Measurements from ENCODE around the gene CNTNAP2. TPM values are rescaled to one million over a fixed set of nuclear protein-coding genes. Genes with fewer than 3 reads are reported as not detected.
A peak's percentile ranks its signal among the peaks of the same experiment; 100 is the strongest.

CNTNAP2 gene
- total and polyA plus RNA-seq, 4 experiments from 2014 or later: 0.19 to 0.50 (median 0.20) TPM; not detected in 1

DNA sequence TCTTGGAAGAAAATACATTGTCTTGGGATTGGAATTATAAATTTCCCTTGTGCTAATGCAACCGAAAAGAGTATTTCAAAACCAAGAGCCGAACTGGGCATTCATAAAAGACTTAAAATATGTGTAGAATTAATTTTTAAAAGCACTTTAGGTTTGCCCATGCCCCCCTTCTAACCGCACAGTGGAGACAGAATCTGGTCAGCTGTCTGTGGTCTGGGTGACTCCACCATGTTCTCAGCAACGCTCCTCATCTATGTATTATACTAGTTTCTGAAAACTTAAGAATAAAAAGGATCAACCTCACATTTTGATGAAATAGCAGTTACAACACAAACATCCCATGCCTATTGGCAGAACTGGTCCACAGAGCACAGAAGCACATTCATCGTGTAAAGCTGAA lies 2281.4 kb downstream of the CNTNAP2 start:
- H3K27me3 Mint-ChIP-seq: peaks cover 32% of the 10 kb centered on the region in 2 donors
- intact Hi-C loops (cut with micrococcal nuclease): no loop called here
- CTCF ChIA-PET (ENCODE audit: partially characterized antibody): no interaction called here
- Histone ChIP-seq H3K4me1 (ENCODE audit: insufficient read depth, low read length) (no peaks in the 10 kb centered on the region), H3K4me3 (ENCODE audit: low read length in 2 of 2) (no peak overlapping the region), H3K27me3 (ENCODE audit: insufficient read depth, low read length) (no peaks in the 10 kb centered on the region), H3K36me3 (ENCODE audit: insufficient read depth, low read length) (no peaks in the 10 kb centered on the region), H3K9me3 (ENCODE audit: control insufficient read depth in 1 of 2, low read length in 2 of 2) (no peaks in the 10 kb centered on the region), H3K27ac (ENCODE audit: low read depth, low read length) (no peak overlapping the region)
- H3K4me1 Mint-ChIP-seq: peaks cover 0 to 6% (median 0%) of the 10 kb centered on the region in 4 donors
- no peak for DNase-seq
- H3K36me3 Mint-ChIP-seq: no peaks in the 10 kb centered on the region
- H3K4me3 Mint-ChIP-seq: no peak overlapping the region
- H3K27ac Mint-ChIP-seq: no peak overlapping the region
- POLR2A ChIA-PET (ENCODE audit: partially characterized antibody): no interaction called here
- H3K9me3 Mint-ChIP-seq: no peaks in the 10 kb centered on the region

GRCh38 chr7:148398844-148399365 lies 2282.3 kb downstream of the CNTNAP2 start:
- Mint-ChIP-seq H3K4me3 (no peak overlapping the region), H3K4me1 (peaks cover 0 to 6% (median 0%) of the 10 kb centered on the region in 4 donors), H3K27me3 (peaks cover 33 to 35% of the 10 kb centered on the region in 2 donors), H3K9me3 (no peaks in the 10 kb centered on the region), H3K27ac (no peak overlapping the region), H3K36me3 (no peaks in the 10 kb centered on the region)
- Histone ChIP-seq H3K27me3 (ENCODE audit: insufficient read depth, low read length) (no peaks in the 10 kb centered on the region), H3K4me1 (ENCODE audit: insufficient read depth, low read length) (no peaks in the 10 kb centered on the region), H3K27ac (ENCODE audit: low read depth, low read length) (no peak overlapping the region), H3K4me3 (ENCODE audit: low read length in 2 of 2) (no peak overlapping the region), H3K9me3 (ENCODE audit: control insufficient read depth in 1 of 2, low read length in 2 of 2) (no peaks in the 10 kb centered on the region), H3K36me3 (ENCODE audit: insufficient read depth, low read length) (no peaks in the 10 kb centered on the region)
- intact Hi-C loops (cut with micrococcal nuclease): no loop called here
- POLR2A ChIA-PET (ENCODE audit: partially characterized antibody): no interaction called here
- CTCF ChIA-PET (ENCODE audit: partially characterized antibody): no interaction called here
- no peak for DNase-seq

- peaks cover 0 to 6% (median 0%) of the 10 kb centered on the region in 4 donors for H3K4me1 Mint-ChIP-seq
- no peak overlapping the region for H3K27ac ChIP-seq (ENCODE audit: low read depth, low read length)
- H3K27me3 ChIP-seq (ENCODE audit: insufficient read depth, low read length): no peaks in the 10 kb centered on the region
- H3K4me3 ChIP-seq (ENCODE audit: low read length in 2 of 2): no peak overlapping the region
- H3K9me3 ChIP-seq (ENCODE audit: control insufficient read depth in 1 of 2, low read length in 2 of 2): no peaks in the 10 kb centered on the region
- H3K36me3 ChIP-seq (ENCODE audit: insufficient read depth, low read length): no peaks in the 10 kb centered on the region
- H3K27ac Mint-ChIP-seq: no peak overlapping the region
- no peaks in the 10 kb centered on the region for H3K9me3 Mint-ChIP-seq
- POLR2A ChIA-PET (ENCODE audit: partially characterized antibody): no interaction called here
- peak overlapping the region in 1 of 8 donors; percentile 48 for H3K4me3 Mint-ChIP-seq
- peaks cover 36 to 42% of the 10 kb centered on the region in 2 donors for H3K27me3 Mint-ChIP-seq
- H3K4me1 ChIP-seq (ENCODE audit: insufficient read depth, low read length): no peaks in the 10 kb centered on the region
- CTCF ChIA-PET (ENCODE audit: partially characterized antibody): no interaction called here
- intact Hi-C loops (cut with micrococcal nuclease): no loop called here
- no peak for DNase-seq
- no peaks in the 10 kb centered on the region for H3K36me3 Mint-ChIP-seq
Measured at GRCh38 chr7:148400101-148400500, 2283.5 kb downstream of the CNTNAP2 start.

DNA sequence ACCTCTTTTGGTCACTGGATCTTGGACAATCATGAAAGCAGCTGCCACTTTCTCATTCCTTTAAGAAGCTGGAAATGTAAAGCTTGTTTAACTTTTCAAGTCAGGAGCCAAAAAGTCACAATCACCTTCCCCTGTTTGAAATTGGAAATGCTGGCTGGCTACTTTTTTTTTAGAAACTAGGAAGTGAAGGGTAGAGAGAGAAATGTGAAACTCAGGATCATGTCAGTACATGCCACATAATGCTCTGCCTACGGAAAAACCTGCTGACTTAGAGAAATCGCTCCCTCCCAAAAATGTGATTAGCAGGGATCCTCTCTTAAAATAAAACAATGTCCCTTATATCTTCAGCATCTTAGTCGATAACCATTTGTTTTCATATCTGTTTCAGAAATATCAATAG lies 2285.6 kb downstream of the CNTNAP2 start:
- POLR2A ChIA-PET (ENCODE audit: partially characterized antibody): no interaction called here
- H3K27ac Mint-ChIP-seq: no peak overlapping the region

DNA sequence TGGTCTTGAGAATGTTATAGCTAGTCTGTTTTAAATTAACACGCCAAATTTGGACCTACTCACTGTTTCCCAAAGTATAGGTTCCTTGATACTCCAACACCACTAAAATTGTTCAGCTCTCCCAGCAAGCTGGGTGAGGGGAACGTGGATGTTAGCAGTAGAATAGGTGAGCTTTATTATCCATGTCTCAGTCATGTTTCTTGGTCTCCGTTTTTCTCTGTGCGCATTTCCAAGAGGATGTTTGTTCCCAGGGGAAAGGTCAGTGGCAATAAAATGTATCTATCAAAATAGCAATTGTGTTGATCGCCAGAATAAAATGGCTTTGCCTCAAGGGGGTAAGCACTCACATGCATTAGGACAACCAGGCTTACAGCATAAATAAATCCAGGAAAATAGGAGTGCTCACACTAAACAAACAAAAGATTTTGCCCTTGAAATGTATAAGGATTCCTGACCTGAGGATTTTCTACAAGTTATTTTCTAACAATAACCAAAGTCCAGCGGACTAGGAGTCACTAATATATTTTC lies 2286.9 kb downstream of the CNTNAP2 start:
- no peaks in the 10 kb centered on the region for H3K36me3 ChIP-seq (ENCODE audit: insufficient read depth, low read length)
- no peaks in the 10 kb centered on the region for H3K4me1 ChIP-seq (ENCODE audit: insufficient read depth, low read length)
- H3K27me3 ChIP-seq (ENCODE audit: insufficient read depth, low read length): no peaks in the 10 kb centered on the region
- intact Hi-C loops (cut with micrococcal nuclease): no loop called here
- H3K4me1 Mint-ChIP-seq: peaks cover 0 to 6% (median 0%) of the 10 kb centered on the region in 4 donors
- H3K27ac Mint-ChIP-seq: no peak overlapping the region
- DNase-seq: no peak
- no peaks in the 10 kb centered on the region for H3K9me3 ChIP-seq (ENCODE audit: control insufficient read depth in 1 of 2, low read length in 2 of 2)
- H3K27ac ChIP-seq (ENCODE audit: low read depth, low read length): no peak overlapping the region
- H3K9me3 Mint-ChIP-seq: peaks cover 0 to 2% (median 0%) of the 10 kb centered on the region in 8 donors
- no peak overlapping the region for H3K4me3 Mint-ChIP-seq
- no peak overlapping the region for H3K4me3 ChIP-seq (ENCODE audit: low read length in 2 of 2)
- H3K27me3 Mint-ChIP-seq: peaks cover 22 to 40% of the 10 kb centered on the region in 2 donors
- H3K36me3 Mint-ChIP-seq: no peaks in the 10 kb centered on the region
- POLR2A ChIA-PET (ENCODE audit: partially characterized antibody): no interaction called here
- CTCF ChIA-PET (ENCODE audit: partially characterized antibody): no interaction called here

More for the DNA sequence above, 2285.6 kb downstream of the CNTNAP2 start:
- H3K4me1 Mint-ChIP-seq: peaks cover 0 to 6% (median 0%) of the 10 kb centered on the region in 4 donors
- H3K36me3 ChIP-seq (ENCODE audit: insufficient read depth, low read length): no peaks in the 10 kb centered on the region
- H3K27me3 Mint-ChIP-seq: peaks cover 28 to 39% of the 10 kb centered on the region in 2 donors
- no peaks in the 10 kb centered on the region for H3K36me3 Mint-ChIP-seq
- H3K4me3 Mint-ChIP-seq: no peak overlapping the region
- H3K4me3 ChIP-seq (ENCODE audit: low read length in 2 of 2): no peak overlapping the region
- no peaks in the 10 kb centered on the region for H3K9me3 ChIP-seq (ENCODE audit: control insufficient read depth in 1 of 2, low read length in 2 of 2)
- intact Hi-C loops (cut with micrococcal nuclease): no loop called here
- H3K9me3 Mint-ChIP-seq: no peaks in the 10 kb centered on the region
- H3K4me1 ChIP-seq (ENCODE audit: insufficient read depth, low read length): no peaks in the 10 kb centered on the region
- H3K27me3 ChIP-seq (ENCODE audit: insufficient read depth, low read length): no peaks in the 10 kb centered on the region
- DNase-seq: no peak
- no peak overlapping the region for H3K27ac ChIP-seq (ENCODE audit: low read depth, low read length)
- CTCF ChIA-PET (ENCODE audit: partially characterized antibody): no interaction called here

GRCh38 chr7:148408307-148408706 lies 2291.7 kb downstream of the CNTNAP2 start:
- no peaks in the 10 kb centered on the region for H3K36me3 ChIP-seq (ENCODE audit: insufficient read depth, low read length)
- Mint-ChIP-seq H3K36me3 (no peaks in the 10 kb centered on the region), H3K4me1 (no peaks in the 10 kb centered on the region), H3K27ac (no peak overlapping the region), H3K27me3 (peaks cover 7 to 14% of the 10 kb centered on the region in 2 donors), H3K9me3 (peaks cover 0 to 2% (median 0%) of the 10 kb centered on the region in 8 donors), H3K4me3 (no peak overlapping the region)
- H3K4me3 ChIP-seq (ENCODE audit: low read length in 2 of 2): no peak overlapping the region
- no peaks in the 10 kb centered on the region for H3K4me1 ChIP-seq (ENCODE audit: insufficient read depth, low read length)
- H3K27me3 ChIP-seq (ENCODE audit: insufficient read depth, low read length): no peaks in the 10 kb centered on the region
- POLR2A ChIA-PET (ENCODE audit: partially characterized antibody): no interaction called here
- no peak for DNase-seq
- H3K27ac ChIP-seq (ENCODE audit: low read depth, low read length): no peak overlapping the region
- CTCF ChIA-PET (ENCODE audit: partially characterized antibody): interaction anchor here (1.0 kb wide), 1 partner anchor 25 kb away, joined by 3 read pairs; no protein-coding TSS in a partner anchor
- no peaks in the 10 kb centered on the region for H3K9me3 ChIP-seq (ENCODE audit: control insufficient read depth in 1 of 2, low read length in 2 of 2)
- intact Hi-C loops (cut with micrococcal nuclease): no loop called here

DNA sequence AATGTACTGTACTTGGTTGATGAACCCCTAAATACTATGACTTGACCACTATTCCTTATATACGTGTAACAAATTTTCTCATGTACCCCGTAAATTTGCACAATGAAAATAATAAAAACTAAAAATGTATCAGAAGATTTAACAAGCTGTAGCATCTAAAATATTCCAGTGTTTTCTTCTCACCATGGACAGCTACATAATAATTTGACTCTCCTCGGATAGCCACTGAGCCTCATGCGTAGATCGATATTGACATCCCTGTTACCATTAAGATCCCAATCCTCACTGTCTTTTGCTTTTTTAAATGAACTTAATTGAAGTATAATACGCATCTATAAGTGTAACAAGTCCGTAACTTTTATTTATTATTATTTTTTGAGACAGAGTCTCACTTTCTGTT lies 2294.3 kb downstream of the CNTNAP2 start:
- Mint-ChIP-seq H3K9me3 (peaks cover 0 to 4% (median 0%) of the 10 kb centered on the region in 8 donors), H3K4me3 (no peak overlapping the region), H3K27ac (no peak overlapping the region), H3K36me3 (no peaks in the 10 kb centered on the region), H3K4me1 (no peaks in the 10 kb centered on the region), H3K27me3 (peaks cover 4 to 7% of the 10 kb centered on the region in 2 donors)
- H3K9me3 ChIP-seq (ENCODE audit: control insufficient read depth in 1 of 2, low read length in 2 of 2): no peaks in the 10 kb centered on the region
- no peaks in the 10 kb centered on the region for H3K36me3 ChIP-seq (ENCODE audit: insufficient read depth, low read length)
- no peaks in the 10 kb centered on the region for H3K27me3 ChIP-seq (ENCODE audit: insufficient read depth, low read length)
- ChIA-PET POLR2A (ENCODE audit: partially characterized antibody) (no interaction called here), CTCF (ENCODE audit: partially characterized antibody) (interaction anchor here (0.7 to 1.0 kb wide), 2 partner anchors 25 to 56 kb away, joined by 3 read pairs; no protein-coding TSS in a partner anchor)
- intact Hi-C loops (cut with micrococcal nuclease): no loop called here
- DNase-seq: no peak
- H3K27ac ChIP-seq (ENCODE audit: low read depth, low read length): no peak overlapping the region
- no peak overlapping the region for H3K4me3 ChIP-seq (ENCODE audit: low read length in 2 of 2)
- no peaks in the 10 kb centered on the region for H3K4me1 ChIP-seq (ENCODE audit: insufficient read depth, low read length)
